Upper lobe of right lung (tissue), 1 donor: ENCODE measurements around the gene RBFOX1. TPM values are rescaled to one million over a fixed set of nuclear protein-coding genes. Genes with fewer than 3 reads are reported as not detected.

Source experiments
- ATAC-seq: fragments of 200-7000 bp; cut with Tn5 transposase; one replicate; pipeline ENCODE4 v1.9.1; 2020; ENCODE audit warnings: mild to moderate bottlenecking, moderate library complexity
- DNase-seq: peaks from one replicate; pipeline ENCODE4 v3.0.0-alpha.2; 2020
- H3K27ac ChIP-seq: fragments of 200-600 bp; one replicate; pipeline ENCODE4 v1.8.0; 2022
- H3K27me3 ChIP-seq: fragments of 200-600 bp; one replicate; pipeline ENCODE4 v1.8.0; 2022; ENCODE audit warnings: mild to moderate bottlenecking
- H3K36me3 ChIP-seq: fragments of 200-600 bp; one replicate; pipeline ENCODE4 v1.8.0; 2022
- H3K4me1 ChIP-seq: fragments of 200-600 bp; one replicate; pipeline ENCODE4 v1.8.0; 2022
- H3K4me3 ChIP-seq: fragments of 200-600 bp; one replicate; pipeline ENCODE4 v1.8.0; 2022; ENCODE audit warnings: mild to moderate bottlenecking
- H3K9me3 ChIP-seq: fragments of 200-600 bp; one replicate; pipeline ENCODE4 v1.8.0; 2022
- CTCF ChIP-seq: fragments of 200-600 bp; IDR thresholded peaks from one replicate; pipeline ENCODE4 v1.8.0; 2022; ENCODE audit warnings: antibody characterized with exemption
- intact Hi-C: fragments of 100-400 bp; cut with DNase I; formaldehyde crosslinking; loops from one replicate; pipeline ENCODE4 v1.11.0; 2022
- total RNA-seq: library from RNA; stranded (reverse); fragmentation: NEBNext Ultra II Directional; extraction: Animal tissue kit (Norgen Biotek cat#: 25700); gene quantifications from one replicate; pipeline ENCODE4 v1.2.1, GENCODE V29; 2021
- donor health status: DM: no; HTN: yes; CAD: no; lungs with severe emphysema.

Gene RBFOX1
- total RNA-seq, 1 donor from 2014 or later, result not detected

- no peak overlapping the region for H3K4me3 ChIP-seq
- H3K27ac ChIP-seq, result no peak overlapping the region
- no peak for ATAC-seq
- no peaks in the 10 kb centered on the region for H3K27me3 ChIP-seq
- intact Hi-C loops, result no loop called here
- H3K36me3 ChIP-seq, result no peaks in the 10 kb centered on the region
- DNase-seq, result no peak
- no peaks in the 10 kb centered on the region for H3K9me3 ChIP-seq
- no peaks in the 10 kb centered on the region for H3K4me1 ChIP-seq
- TF ChIP-seq CTCF, result no peak
Measured at GRCh38 chr16:7380911-7381310, 48.3 kb downstream of the RBFOX1 start.

DNA sequence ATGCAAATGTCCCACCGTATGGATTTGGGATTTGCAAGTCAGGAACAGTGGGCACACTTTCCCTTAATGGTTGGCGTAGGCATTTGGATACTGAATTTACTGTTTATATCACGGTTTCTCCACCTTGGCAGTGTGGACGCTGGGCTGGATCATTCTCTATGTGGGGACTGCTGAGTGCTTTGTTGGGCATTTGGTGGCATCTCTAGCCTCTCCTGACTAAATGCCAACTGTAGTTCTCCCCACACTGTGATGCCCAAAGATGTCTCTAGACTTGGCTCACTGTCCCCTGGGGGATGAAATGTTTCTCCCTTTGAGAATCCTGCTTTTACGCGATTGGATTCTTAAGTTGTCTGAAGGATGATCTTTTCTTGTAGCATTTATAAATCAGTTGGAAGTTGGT lies 49.0 kb downstream of the RBFOX1 start:
- Histone ChIP-seq H3K9me3 (no peaks in the 10 kb centered on the region), H3K27me3 (no peaks in the 10 kb centered on the region), H3K36me3 (no peaks in the 10 kb centered on the region), H3K27ac (no peak overlapping the region), H3K4me1 (no peaks in the 10 kb centered on the region), H3K4me3 (no peak overlapping the region)
- no peak for TF ChIP-seq CTCF
- intact Hi-C loops, result no loop called here
- ATAC-seq, result no peak
- DNase-seq, result no peak

GRCh38 chr16:7382521-7382920 lies 49.9 kb downstream of the RBFOX1 start:
- no peak for TF ChIP-seq CTCF
- H3K36me3 ChIP-seq, result no peaks in the 10 kb centered on the region
- no peak overlapping the region for H3K4me3 ChIP-seq
- no peaks in the 10 kb centered on the region for H3K4me1 ChIP-seq
- no peak for ATAC-seq
- intact Hi-C loops, result no loop called here
- no peaks in the 10 kb centered on the region for H3K9me3 ChIP-seq
- no peak overlapping the region for H3K27ac ChIP-seq
- H3K27me3 ChIP-seq, result no peaks in the 10 kb centered on the region
- no peak for DNase-seq

DNA sequence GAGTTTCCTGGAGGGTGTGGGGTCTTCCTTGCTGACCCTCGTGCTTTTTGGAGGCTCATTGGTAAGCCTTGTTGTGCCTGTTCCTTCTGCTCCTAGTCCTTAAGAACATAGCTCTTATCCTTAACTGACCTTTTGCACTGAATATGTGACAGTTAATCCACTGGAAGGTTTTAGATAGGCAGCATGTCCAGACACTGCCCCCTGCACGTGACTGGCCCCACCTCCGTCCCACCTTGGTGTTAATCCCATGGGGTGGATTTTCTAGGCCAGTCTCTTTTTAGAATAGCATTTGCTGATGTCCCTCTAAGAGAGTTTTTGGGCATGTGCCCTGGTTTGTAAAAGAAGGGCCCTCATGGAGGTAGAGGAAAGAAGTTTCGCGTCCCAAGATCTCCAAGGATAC lies 58.3 kb downstream of the RBFOX1 start:
- Histone ChIP-seq H3K27me3 (no peaks in the 10 kb centered on the region), H3K4me3 (no peak overlapping the region), H3K9me3 (no peaks in the 10 kb centered on the region), H3K36me3 (no peaks in the 10 kb centered on the region), H3K4me1 (no peaks in the 10 kb centered on the region), H3K27ac (no peak overlapping the region)
- intact Hi-C loops, result no loop called here
- TF ChIP-seq CTCF, result no peak
- ATAC-seq (no peak), DNase-seq (no peak)

- H3K27me3 ChIP-seq, result no peaks in the 10 kb centered on the region
- intact Hi-C loops, result no loop called here
- ATAC-seq (no peak), DNase-seq (no peak)
- no peak for TF ChIP-seq CTCF
- no peaks in the 10 kb centered on the region for H3K36me3 ChIP-seq
- H3K27ac ChIP-seq, result no peak overlapping the region
- H3K4me1 ChIP-seq, result no peaks in the 10 kb centered on the region
- no peak overlapping the region for H3K4me3 ChIP-seq
- no peaks in the 10 kb centered on the region for H3K9me3 ChIP-seq
Measured at GRCh38 chr16:7391694-7392093, 59.0 kb downstream of the RBFOX1 start.

- Histone ChIP-seq H3K27me3 (no peaks in the 10 kb centered on the region), H3K9me3 (no peaks in the 10 kb centered on the region), H3K4me1 (no peaks in the 10 kb centered on the region), H3K27ac (no peak overlapping the region), H3K36me3 (no peaks in the 10 kb centered on the region), H3K4me3 (no peak overlapping the region)
- intact Hi-C loops, result no loop called here
- DNase-seq (no peak), ATAC-seq (no peak)
- no peak for TF ChIP-seq CTCF
Measured at GRCh38 chr16:7392206-7392605, 59.6 kb downstream of the RBFOX1 start.
